Neural crest cell (in vitro differentiated cells): Measurements from ENCODE around the gene DCAF16. TPM values are rescaled to one million over a fixed set of nuclear protein-coding genes. Genes with fewer than 3 reads are reported as not detected.
A peak's percentile ranks its signal among the peaks of the same experiment; 100 is the strongest.

Experiments
- DNase-seq: peaks from one replicate; pipeline ENCODE4 v3.0.0; 2021; ENCODE audit warnings: low read depth, mixed read lengths, low spot score
- H3K27ac Mint-ChIP-seq: one replicate; pipeline ENCODE4 v1.8.0; 2021; ENCODE audit warnings: mild to moderate bottlenecking, mixed read lengths; ENCODE audit not compliant: unreplicated experiment
- H3K27me3 Mint-ChIP-seq: 2 replicates; pipeline ENCODE4 v1.8.0; 2021; ENCODE audit warnings: low read depth, mild to moderate bottlenecking, mixed read lengths
- H3K36me3 Mint-ChIP-seq: 2 replicates; pipeline ENCODE4 v1.8.0; 2021; ENCODE audit warnings: low read depth, mild to moderate bottlenecking, mixed read lengths
- H3K4me1 Mint-ChIP-seq: 2 replicates; pipeline ENCODE4 v1.8.0; 2021; ENCODE audit warnings: mixed read lengths
- H3K4me3 Mint-ChIP-seq: one replicate; pipeline ENCODE4 v1.8.0; 2021; ENCODE audit warnings: mild to moderate bottlenecking, mixed read lengths
- H3K9me3 Mint-ChIP-seq: 2 replicates; pipeline ENCODE4 v1.8.0; 2021; ENCODE audit warnings: mixed read lengths
- total RNA-seq: library from RNA; stranded (reverse); gene quantifications from 2 replicates; pipeline ENCODE4 v1.2.1, GENCODE V29; 2021
- TF ChIP-seq, protein P1 (sequence below): fragments of 200-600 bp; sonication (generic); conservative IDR thresholded peaks from 2 replicates; pipeline ENCODE4 v1.5.0; 2021; ENCODE audit warnings: antibody characterized with exemption, mild to moderate bottlenecking

The DCAF16 gene
- total RNA-seq, 1 donor from 2014 or later = 58.2 TPM

DNA sequence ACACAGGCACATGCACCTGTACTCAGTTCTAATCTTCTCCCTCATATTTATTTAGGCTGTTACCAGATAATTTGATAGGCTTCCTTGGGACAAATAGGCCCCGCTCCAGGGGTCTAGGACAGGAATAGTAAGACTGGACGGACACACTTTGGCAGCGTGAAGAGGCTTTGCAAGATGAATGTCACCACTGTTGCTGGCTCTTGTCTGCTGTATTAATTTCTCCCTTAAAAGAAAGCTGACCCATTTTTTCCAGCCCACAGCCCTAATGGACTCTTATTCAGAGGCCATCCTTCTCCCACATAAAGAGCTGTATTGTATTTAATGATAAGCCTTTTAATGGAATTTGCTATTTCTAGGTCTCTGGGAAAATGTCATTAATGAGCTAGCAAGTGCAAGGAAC is 47.1 kb downstream of the DCAF16 start:
- peak overlapping the region; percentile 16 for H3K27ac Mint-ChIP-seq
- TF ChIP-seq, protein P1, sequence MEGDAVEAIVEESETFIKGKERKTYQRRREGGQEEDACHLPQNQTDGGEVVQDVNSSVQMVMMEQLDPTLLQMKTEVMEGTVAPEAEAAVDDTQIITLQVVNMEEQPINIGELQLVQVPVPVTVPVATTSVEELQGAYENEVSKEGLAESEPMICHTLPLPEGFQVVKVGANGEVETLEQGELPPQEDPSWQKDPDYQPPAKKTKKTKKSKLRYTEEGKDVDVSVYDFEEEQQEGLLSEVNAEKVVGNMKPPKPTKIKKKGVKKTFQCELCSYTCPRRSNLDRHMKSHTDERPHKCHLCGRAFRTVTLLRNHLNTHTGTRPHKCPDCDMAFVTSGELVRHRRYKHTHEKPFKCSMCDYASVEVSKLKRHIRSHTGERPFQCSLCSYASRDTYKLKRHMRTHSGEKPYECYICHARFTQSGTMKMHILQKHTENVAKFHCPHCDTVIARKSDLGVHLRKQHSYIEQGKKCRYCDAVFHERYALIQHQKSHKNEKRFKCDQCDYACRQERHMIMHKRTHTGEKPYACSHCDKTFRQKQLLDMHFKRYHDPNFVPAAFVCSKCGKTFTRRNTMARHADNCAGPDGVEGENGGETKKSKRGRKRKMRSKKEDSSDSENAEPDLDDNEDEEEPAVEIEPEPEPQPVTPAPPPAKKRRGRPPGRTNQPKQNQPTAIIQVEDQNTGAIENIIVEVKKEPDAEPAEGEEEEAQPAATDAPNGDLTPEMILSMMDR = no peak
- H3K4me1 Mint-ChIP-seq = peaks cover 21% of the 10 kb centered on the region
- peaks cover 4% of the 10 kb centered on the region for H3K9me3 Mint-ChIP-seq
- H3K36me3 Mint-ChIP-seq = no peaks in the 10 kb centered on the region
- no peak overlapping the region for H3K4me3 Mint-ChIP-seq
- DNase-seq = no peak
- no peaks in the 10 kb centered on the region for H3K27me3 Mint-ChIP-seq

DNA sequence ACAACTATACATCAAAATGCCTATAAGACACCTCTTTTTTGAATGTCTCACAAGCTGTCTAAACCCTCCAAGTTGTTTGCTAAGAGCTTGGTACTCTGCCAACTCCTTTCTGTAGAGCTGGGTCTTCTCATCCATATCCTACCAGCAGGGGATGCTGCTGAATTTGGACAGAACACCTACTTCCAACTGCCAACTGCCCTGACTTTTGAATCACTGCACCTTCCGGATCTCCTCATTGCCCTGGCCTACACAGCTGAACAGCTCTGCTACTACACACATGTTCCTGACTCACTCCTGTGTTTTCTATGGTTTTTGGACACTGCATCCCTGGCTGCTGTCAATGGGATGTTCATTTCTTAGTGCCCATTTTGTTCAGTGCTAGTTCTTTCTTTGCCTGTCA is 47.8 kb downstream of the DCAF16 start:
- H3K4me3 Mint-ChIP-seq = no peak overlapping the region
- H3K27me3 Mint-ChIP-seq = peaks cover 4% of the 10 kb centered on the region

DNA sequence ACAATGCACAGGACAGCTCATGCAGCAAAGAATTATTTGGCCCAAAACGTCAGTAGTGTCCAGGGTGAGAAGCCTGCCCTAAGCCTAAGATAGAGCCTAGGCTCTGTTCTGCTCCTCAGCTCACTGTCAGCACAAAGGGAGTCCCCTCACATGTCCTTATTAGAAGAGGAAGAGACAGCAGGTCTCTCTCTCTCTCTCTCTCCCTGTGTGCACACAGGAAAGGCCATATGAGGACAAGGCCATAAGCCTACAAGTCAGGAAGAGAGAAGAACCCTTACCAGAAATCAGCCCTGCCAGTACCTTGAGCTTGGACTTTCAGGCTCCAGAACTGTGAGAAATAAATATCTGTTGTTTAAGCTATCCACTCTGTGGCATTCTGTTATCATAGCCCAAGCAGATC is 49.5 kb downstream of the DCAF16 start:
- H3K9me3 Mint-ChIP-seq = peaks cover under 1% of the 10 kb centered on the region
- H3K27ac Mint-ChIP-seq = no peak overlapping the region
- peaks cover 23% of the 10 kb centered on the region for H3K4me1 Mint-ChIP-seq
- no peak for DNase-seq
- H3K27me3 Mint-ChIP-seq = peaks cover 12% of the 10 kb centered on the region
- no peak overlapping the region for H3K4me3 Mint-ChIP-seq
- no peaks in the 10 kb centered on the region for H3K36me3 Mint-ChIP-seq
- TF ChIP-seq, protein P1 = no peak

More for the DNA sequence above, 47.8 kb downstream of the DCAF16 start:
- Mint-ChIP-seq H3K4me1 (peaks cover 23% of the 10 kb centered on the region), H3K36me3 (no peaks in the 10 kb centered on the region), H3K27ac (no peak overlapping the region), H3K9me3 (peaks cover 4% of the 10 kb centered on the region)
- DNase-seq = no peak
- TF ChIP-seq, protein P1 = no peak

DNA sequence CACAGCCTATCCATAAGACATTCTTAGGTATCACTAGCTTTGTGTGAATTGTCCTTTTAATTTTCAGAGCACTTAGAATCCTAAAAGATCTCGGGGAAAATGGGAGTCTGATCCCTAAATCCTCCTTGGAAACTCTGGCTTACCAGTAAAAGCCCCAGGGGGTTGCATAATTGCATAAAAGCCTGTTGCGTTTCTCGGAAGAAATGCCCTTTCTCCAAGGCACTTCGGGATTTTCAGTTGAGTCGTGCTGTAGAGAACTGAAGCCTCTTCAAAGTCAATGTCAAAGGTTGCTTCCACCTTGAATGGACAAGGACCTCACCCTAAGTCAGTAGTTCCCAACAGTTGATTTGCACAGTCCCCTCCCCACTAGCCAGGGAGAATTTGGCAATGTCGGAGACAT is 49.9 kb downstream of the DCAF16 start:
- TF ChIP-seq, protein P1 = no peak
- Mint-ChIP-seq H3K27me3 (peaks cover 17% of the 10 kb centered on the region), H3K27ac (no peak overlapping the region), H3K4me1 (peaks cover 23% of the 10 kb centered on the region), H3K4me3 (no peak overlapping the region), H3K36me3 (no peaks in the 10 kb centered on the region), H3K9me3 (no peaks in the 10 kb centered on the region)
- DNase-seq = no peak

DNA sequence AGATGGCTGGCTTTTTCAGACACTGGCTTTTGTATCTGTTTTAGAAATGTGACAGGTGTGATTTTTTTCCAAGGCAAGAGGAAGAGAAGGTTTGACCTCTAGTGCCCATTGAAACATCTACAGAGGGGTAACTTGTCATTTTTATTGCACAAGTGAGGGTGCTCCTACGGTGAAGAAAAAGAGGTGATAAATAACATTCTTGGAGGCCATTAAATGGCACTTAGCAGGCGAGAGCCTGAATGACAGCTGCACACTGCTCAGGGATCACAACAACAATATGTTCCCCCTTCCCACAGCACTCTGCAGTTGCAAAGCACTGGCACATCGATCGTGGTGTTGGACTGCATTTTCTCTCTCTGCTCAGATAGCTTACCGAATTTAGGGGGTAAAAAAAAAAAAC is 52.1 kb downstream of the DCAF16 start:
- Mint-ChIP-seq H3K27me3 (peaks cover 18% of the 10 kb centered on the region), H3K4me1 (peaks cover 17% of the 10 kb centered on the region), H3K27ac (no peak overlapping the region), H3K9me3 (no peaks in the 10 kb centered on the region), H3K4me3 (no peak overlapping the region), H3K36me3 (no peaks in the 10 kb centered on the region)
- TF ChIP-seq, protein P1 = no peak
- no peak for DNase-seq

DNA sequence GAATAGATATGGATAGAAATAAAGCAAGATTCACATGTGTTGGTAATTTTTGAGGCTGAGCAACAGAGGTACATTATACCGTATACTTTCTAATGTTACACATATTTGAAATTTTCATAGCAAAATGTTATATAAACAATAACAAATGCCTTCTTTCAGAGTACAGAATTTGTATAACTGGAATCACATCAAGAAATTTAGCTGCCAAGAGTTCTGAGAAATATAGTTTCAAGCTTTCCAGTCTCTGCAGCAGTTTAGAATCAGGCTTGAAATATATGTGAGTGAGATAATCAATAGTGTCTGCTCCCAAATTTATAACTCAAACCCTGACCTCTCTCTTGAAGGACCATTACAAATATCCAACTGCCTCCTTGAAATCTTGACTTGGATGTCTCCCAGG is 52.9 kb downstream of the DCAF16 start:
- peaks cover 10% of the 10 kb centered on the region for H3K4me1 Mint-ChIP-seq
- no peak for DNase-seq

More for the DNA sequence above, 52.9 kb downstream of the DCAF16 start:
- Mint-ChIP-seq H3K9me3 (no peaks in the 10 kb centered on the region), H3K27me3 (peaks cover 18% of the 10 kb centered on the region), H3K36me3 (no peaks in the 10 kb centered on the region), H3K27ac (no peak overlapping the region), H3K4me3 (no peak overlapping the region)
- TF ChIP-seq, protein P1 = no peak
